ENCODE data around the gene CMTM6. TPM values are rescaled to one million over a fixed set of nuclear protein-coding genes. Genes with fewer than 3 reads are reported as not detected.

The CMTM6 gene
- total and polyA plus RNA-seq, 2 of the 8 experiments (the other 6 are each of a cell fraction or from before 2014, with no cell fraction given), result 24.0 to 51.5 TPM

DNA sequence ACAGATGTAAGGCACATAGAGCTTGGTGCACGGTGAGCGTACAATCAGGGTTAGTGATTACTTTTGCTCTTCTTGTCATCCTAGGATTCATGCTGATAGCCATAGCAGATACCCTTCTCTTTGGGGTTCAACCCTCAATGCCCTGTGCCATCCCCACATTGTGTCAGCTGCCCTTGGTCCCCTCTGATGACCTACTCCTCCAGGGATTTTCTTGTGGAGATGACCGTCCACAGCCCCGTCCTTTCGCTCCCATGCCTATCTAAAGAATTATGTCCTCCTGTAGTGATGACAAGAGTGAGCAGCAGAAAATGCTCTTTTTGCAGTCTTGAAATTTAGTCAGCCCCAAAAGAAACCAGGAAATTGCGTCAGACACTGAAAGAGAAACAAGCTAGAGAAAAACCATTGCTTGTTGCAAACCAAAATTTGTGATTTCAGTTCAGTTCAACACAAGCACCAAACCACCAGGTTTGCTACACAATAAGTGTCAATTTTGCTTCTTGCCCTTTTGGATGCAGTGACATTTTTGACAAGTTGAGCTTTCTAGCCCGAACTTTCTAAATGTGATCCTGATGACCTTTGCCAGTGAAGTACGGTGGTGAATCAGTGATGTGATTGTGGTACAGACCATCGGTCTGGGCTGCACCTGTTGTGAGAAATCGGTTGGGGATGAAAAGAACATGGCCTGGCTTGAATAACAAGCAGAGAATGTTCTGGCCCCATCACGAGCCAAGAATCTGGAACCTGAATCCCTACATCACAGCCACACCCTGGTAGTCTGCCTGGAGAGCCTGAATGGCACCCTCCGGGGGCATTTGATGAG, 69.7 kb downstream of the CMTM6 start (continued):
- no peak for TF ChIP-seq TCF12 (IDR thresholded peaks at IDR 0.05; ENCODE audit: low read depth, low read length)
- no peak for TF ChIP-seq HDAC6 (IDR thresholded peaks at IDR 0.05; ENCODE audit: low read depth, low read length)
- no peak for TF ChIP-seq HDAC2 (IDR thresholded peaks at IDR 0.05; ENCODE audit: borderline replicate concordance in 1 of 2, low read depth in 2 of 2, low read length in 2 of 2)
- no peak for TF ChIP-seq CHD1 (IDR thresholded peaks at IDR 0.05; ENCODE audit: low read depth, low read length)

All from H1 (cell line).